GM12878 (cell line): Measurements from ENCODE around the gene CPEB1.

ENCODE experiments used
- CBX3 ChIP-seq: fragments of 200-600 bp; sonication (generic); IDR thresholded peaks from 2 replicates; pipeline ENCODE4 v1.6.1; 2016; ENCODE audit warnings: low read depth, borderline replicate concordance
- HCFC1 ChIP-seq: fragments of 150-350 bp; IDR thresholded peaks from 2 replicates; pipeline ENCODE4 v1.6.1; 2014; ENCODE audit warnings: low read length
- NFIC ChIP-seq: IDR thresholded peaks from 2 replicates; pipeline ENCODE4 v1.6.1; 2012; ENCODE audit warnings: low read depth, mild to moderate bottlenecking, inconsistent platforms, low read length, moderate library complexity
- NFYB ChIP-seq: IDR thresholded peaks from 2 replicates; pipeline ENCODE4 v1.6.1; 2011; ENCODE audit warnings: low read depth, mild to moderate bottlenecking, low read length, improper control_type of control experiment, moderate library complexity; ENCODE audit not compliant: insufficient read depth
- SRF ChIP-seq, 2 experiments: IDR thresholded peaks; 2 replicates each; pipeline ENCODE4 v1.6.1; 2011; ENCODE audit warnings: low read depth in 2 of 2, low read length in 2 of 2, mild to moderate bottlenecking in 1 of 2, moderate library complexity in 1 of 2
- TF ChIP-seq, protein P1 (sequence below), 3 experiments: IDR thresholded peaks in 2 of 3; conservative IDR thresholded peaks in 1 of 3; 2 replicates each; pipeline ENCODE4 v1.5.1; 2011; ENCODE audit warnings: low read depth in 3 of 3, low read length in 3 of 3, mild to moderate bottlenecking in 3 of 3, control low read depth in 2 of 3, moderate library complexity in 2 of 3, inconsistent platforms in 1 of 3, mixed read lengths in 1 of 3; ENCODE audit not compliant: control insufficient read depth in 2 of 3, insufficient read depth in 1 of 3; ENCODE audit errors: extremely low read depth in 1 of 3
- TF ChIP-seq, protein P2 (sequence below): IDR thresholded peaks from 2 replicates; pipeline ENCODE4 v1.6.1; 2011; ENCODE audit warnings: low read depth, mild to moderate bottlenecking, low read length, moderate library complexity, borderline replicate concordance; ENCODE audit errors: extremely low read depth
- TF ChIP-seq, protein P3 (sequence below): fragments of 450-650 bp; formaldehyde crosslinking; IDR thresholded peaks from 2 replicates; pipeline ENCODE4 v1.4.0; 2020; ENCODE audit warnings: mild to moderate bottlenecking, moderate library complexity

DNA sequence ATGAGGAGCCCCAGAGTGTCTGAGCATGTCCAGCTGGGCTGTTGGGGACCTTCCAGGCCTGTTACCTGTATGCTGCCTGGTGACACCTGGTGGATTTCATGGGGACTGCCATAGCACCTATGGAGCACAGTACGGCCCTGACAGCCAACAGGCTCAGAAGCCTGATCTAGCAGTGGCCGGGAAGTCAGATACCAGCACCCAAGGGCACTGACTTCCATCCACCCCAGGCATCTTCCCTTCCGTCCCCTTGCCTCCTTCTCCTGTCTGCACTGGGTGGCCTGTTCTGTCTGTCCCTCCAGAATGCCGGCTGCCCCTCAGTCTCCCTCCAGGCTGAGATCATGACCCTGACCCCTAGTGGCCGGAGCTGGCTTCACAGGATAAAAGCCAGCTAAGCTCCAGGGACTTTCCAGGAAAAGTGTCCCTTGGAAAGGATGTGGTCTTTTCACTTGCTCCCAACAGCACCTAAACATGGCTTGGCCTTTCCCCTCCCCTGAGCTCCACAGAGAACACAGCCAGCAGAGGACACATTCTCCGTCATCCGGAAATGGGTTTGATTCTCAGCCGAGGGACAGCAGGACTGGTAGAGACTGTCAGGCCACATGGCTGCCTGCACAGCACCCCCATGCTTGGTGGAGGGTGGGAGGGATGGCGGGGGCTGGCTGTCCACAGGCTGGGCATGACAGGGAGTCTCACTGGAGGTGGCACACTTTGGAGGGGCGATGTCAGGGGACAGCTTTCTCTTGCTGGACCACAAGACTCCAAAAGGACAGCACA lies 116.4 kb downstream of the CPEB1 start:
- TF ChIP-seq, protein P1, sequence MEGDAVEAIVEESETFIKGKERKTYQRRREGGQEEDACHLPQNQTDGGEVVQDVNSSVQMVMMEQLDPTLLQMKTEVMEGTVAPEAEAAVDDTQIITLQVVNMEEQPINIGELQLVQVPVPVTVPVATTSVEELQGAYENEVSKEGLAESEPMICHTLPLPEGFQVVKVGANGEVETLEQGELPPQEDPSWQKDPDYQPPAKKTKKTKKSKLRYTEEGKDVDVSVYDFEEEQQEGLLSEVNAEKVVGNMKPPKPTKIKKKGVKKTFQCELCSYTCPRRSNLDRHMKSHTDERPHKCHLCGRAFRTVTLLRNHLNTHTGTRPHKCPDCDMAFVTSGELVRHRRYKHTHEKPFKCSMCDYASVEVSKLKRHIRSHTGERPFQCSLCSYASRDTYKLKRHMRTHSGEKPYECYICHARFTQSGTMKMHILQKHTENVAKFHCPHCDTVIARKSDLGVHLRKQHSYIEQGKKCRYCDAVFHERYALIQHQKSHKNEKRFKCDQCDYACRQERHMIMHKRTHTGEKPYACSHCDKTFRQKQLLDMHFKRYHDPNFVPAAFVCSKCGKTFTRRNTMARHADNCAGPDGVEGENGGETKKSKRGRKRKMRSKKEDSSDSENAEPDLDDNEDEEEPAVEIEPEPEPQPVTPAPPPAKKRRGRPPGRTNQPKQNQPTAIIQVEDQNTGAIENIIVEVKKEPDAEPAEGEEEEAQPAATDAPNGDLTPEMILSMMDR (IDR thresholded peaks at IDR 0.05 in 2 of 3, conservative IDR thresholded peaks at IDR 0.05 in 1 of 3; ENCODE audit: control insufficient read depth in 2 of 3, extremely low read depth in 1 of 3, insufficient read depth in 1 of 3, low read depth in 3 of 3, low read length in 3 of 3) = peak; percentile 62 to 84 (median 80)
- TF ChIP-seq, protein P2, sequence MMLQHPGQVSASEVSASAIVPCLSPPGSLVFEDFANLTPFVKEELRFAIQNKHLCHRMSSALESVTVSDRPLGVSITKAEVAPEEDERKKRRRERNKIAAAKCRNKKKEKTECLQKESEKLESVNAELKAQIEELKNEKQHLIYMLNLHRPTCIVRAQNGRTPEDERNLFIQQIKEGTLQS = no peak
- no peak for TF ChIP-seq CBX3
- no peak for TF ChIP-seq HCFC1
- TF ChIP-seq SRF (IDR thresholded peaks at IDR 0.05; ENCODE audit: low read depth in 2 of 2, low read length in 2 of 2) = 0 out of 4 replicates have a peak, but pooled peaks of 1 of the 2 experiments have one; percentile 12
- TF ChIP-seq, protein P3, sequence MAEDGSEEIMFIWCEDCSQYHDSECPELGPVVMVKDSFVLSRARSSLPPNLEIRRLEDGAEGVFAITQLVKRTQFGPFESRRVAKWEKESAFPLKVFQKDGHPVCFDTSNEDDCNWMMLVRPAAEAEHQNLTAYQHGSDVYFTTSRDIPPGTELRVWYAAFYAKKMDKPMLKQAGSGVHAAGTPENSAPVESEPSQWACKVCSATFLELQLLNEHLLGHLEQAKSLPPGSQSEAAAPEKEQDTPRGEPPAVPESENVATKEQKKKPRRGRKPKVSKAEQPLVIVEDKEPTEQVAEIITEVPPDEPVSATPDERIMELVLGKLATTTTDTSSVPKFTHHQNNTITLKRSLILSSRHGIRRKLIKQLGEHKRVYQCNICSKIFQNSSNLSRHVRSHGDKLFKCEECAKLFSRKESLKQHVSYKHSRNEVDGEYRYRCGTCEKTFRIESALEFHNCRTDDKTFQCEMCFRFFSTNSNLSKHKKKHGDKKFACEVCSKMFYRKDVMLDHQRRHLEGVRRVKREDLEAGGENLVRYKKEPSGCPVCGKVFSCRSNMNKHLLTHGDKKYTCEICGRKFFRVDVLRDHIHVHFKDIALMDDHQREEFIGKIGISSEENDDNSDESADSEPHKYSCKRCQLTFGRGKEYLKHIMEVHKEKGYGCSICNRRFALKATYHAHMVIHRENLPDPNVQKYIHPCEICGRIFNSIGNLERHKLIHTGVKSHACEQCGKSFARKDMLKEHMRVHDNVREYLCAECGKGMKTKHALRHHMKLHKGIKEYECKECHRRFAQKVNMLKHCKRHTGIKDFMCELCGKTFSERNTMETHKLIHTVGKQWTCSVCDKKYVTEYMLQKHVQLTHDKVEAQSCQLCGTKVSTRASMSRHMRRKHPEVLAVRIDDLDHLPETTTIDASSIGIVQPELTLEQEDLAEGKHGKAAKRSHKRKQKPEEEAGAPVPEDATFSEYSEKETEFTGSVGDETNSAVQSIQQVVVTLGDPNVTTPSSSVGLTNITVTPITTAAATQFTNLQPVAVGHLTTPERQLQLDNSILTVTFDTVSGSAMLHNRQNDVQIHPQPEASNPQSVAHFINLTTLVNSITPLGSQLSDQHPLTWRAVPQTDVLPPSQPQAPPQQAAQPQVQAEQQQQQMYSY (CRISPR knock-in tag) = no peak
- no peak for TF ChIP-seq NFIC
- TF ChIP-seq NFYB = no peak
